Nucleus accumbens (tissue), 56 donors: ENCODE data around the gene TRABD2B.

Experiments used
- DNase-seq, 56 donors: peaks; one replicate each; lab custom pipeline; 2025; lab: John Stamatoyannopoulos, UW

Gene TRABD2B

DNA sequence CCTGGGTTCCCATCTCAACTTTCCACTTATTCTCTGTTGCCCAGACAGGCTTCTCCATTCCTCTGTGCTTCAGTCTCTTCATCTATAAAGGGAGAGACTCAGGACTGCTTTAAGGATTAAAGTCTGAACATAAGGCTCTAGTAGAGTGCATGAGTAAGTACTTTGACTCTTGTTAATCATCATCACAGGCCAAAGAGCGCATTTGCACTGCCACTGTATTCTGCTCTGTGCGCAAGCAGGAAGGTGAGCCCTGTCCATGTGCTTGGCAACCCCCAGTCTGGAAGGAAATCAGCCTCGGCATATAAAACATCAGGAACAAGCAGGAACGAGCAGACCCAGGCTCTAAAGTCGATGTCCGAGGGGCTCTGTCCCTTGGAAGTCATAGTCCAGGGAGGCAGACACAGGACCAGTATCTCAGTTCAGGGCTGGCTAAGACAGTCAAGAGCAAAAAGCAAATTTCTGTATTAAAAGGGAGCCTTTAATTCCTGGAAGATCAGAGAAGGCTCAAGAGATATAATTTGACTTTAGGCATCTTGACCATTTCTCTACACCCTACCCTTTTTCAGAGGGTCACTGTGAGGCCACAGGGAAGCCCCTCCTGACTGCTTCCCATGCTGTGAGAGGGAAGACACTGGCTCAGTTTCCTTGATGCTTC, 131.2 kb downstream of the TRABD2B start:
- no peak for DNase-seq

DNA sequence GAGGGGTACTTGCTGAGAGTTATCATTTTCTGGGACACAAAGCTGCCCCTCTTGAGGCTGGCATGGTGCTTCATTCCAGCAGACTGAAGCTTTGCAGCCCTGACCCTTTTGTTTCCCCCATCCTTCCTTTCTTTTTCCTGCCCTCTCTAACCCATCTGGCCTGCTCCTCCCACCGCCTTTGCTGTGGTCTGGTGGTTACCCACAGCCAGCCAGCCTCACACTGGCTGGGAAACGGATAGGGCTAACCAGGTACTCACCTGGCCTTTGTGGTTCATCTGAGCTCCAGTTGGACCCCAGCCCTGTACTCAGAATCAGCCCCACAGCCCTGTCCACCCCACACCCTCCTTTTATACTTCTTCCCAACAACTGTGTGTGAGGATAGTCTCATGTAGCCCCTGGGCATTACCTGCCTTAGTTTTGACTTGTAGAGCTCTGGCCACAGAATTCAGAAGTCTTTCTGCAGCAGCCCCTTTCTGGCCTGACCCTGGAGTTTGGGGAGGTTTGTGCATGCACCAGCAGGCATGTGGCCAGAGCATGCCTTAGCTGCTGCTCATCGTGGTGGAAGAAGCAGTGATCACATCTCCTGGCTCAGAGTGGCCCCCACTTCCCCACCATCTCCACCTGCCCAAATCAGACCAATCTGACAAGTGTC, 138.0 kb downstream of the TRABD2B start:
- DNase-seq = no peak

DNA sequence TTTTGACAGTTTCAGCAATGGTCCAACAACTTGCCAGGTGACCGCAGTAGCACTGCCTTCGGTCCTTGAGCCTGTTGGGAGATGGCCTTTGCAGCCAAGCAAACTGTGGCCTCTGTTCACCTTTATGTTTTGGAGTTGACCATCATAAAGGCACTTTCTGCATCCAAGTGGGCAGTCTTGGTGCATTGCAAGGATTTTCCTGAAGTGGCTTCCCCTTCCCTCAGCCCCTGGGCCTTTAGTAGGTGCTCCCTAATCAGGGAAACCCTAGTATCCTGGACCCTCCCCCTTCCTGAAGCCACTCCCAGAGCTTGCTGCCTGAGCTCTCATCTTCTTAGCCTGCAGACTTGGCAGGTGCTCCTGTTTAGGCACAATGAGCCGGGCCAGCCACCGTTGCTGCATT, 140.2 kb downstream of the TRABD2B start:
- DNase-seq = no peak

DNA sequence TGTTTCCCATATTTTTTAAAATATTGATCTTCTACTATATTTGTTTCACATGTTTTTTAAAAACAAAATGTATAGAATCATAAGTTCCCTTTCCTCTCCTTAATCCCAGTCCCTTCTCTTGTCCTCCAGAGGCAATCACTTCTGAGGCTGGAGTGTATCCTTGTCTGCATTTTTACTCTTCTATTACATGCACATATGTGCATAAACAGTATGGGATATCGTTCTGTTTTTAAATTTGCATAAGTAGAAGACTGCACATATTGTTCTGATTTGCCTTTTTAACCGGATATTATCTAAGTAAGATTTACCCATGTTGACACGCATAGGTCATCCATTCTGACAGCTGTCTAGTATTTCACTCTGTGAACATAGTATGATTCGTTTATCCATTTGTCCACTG, 142.0 kb downstream of the TRABD2B start:
- no peak for DNase-seq

DNA sequence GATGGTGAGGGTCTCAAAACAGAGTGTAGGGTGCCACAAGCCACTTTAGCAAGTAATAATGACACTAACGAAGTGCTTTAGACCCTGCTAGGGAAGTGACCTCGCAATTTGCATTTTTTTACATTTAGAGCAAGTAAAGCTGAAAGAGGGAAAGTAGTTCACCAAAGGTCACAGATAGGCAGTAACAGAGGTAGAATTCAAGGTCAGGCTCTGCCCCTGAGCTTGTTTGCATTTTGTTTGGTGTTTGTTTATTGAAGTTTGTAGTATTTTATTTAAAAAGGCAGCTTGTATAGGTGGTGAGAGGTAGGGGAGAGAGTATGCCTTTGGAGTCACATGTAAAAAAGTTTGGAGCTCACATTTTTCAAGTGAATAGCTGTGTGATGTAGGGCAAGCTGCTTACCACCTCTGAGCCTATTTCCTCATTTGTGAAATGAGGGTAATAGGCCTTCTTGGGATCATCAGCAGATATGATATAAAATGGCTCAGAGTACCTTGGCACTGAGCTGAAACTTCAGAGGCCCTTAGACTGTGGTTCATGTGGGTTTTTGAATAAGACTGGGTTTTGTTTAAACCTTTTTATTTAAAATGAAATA, 142.5 kb downstream of the TRABD2B start:
- no peak for DNase-seq

DNA sequence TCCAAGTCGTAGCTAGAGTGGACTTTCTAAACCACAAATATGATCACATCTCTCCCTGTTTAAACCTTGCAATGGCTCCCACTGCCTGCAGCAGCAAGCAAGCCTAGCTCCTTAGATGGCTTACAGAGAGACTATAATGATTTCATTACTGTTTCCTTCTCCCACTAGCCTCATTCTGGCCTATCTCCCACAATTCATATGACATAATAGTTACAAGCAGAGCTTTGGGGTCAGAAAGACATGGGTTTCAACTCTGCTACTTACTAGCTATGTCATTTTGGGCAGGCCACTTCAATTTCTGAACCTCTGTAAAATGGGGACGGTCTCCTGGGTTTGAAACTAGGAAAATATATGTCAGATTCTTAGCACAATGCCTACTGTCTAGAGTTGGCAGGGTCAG, 143.3 kb downstream of the TRABD2B start:
- DNase-seq = no peak

DNA sequence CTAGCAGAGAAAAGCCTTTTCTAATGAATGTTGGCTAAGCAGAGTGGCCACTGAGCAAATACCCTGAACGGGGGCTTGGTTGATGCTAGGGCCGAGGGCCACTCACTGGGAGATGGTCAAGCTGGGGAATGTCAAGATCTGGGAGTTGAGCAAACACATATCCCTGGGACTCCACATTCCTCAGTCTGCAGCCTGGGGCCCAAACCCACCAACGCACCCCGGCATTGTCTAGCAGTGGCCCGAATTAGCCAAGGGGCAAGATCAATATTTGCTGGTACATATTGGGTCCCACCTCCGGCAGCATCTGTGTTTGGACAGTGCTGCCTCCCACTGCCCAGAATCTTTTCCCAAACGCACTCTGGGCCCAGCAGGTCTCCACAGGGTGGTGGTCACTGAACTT, 144.1 kb downstream of the TRABD2B start:
- no peak for DNase-seq

DNA sequence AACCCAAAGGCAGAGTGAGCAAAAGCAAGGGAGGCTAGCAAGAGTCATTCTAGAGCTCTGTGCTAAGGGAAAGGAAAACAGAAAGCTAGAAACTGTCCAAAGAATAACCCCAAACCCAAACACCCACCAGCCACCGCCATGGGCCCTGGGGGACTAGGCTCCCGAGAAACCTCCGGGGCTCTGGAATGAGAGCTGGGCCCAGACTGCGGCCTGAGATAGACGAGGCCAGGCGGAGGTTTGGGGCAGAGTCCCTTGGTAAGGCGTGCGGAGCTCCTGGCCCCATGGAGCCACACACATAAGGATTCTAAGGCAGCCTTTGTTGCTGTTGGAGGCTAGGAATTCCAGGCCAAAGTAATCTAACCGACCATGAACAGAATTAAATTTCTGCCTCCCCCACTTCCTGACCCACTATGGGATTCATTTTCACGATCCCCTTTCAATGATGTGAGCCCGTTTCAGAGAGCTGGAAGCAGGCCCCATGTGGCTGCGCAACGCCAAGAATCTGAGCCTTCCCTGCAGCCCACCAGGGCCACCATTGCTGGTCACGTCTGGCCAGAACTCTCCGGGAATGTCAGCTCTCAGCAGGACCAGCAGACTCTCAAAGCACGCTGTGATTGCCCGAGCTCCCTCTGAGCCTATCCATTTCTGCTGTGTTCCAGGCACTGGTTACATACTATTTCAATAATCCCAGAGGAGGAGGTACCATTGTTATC, 145.0 kb downstream of the TRABD2B start:
- DNase-seq = no peak

DNA sequence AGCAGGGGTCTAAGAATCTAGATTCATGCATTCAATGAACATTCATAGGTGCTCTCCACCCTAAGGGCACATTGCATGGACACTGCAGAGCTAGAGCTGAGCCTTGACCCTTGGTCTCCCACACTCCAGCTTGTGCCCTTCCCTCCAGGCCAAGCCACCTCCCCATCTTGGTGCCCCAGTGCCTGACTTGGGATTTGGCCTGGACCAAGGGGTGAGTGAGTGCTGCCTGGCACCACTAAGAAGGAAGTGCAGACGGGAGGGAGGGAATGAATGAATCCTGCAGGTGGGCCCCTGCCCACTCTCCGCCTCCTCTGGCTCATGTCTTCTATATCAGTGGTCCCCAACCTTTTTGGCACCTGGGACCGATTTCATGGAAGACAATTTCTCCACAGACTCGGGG, 146.7 kb downstream of the TRABD2B start:
- no peak for DNase-seq

DNA sequence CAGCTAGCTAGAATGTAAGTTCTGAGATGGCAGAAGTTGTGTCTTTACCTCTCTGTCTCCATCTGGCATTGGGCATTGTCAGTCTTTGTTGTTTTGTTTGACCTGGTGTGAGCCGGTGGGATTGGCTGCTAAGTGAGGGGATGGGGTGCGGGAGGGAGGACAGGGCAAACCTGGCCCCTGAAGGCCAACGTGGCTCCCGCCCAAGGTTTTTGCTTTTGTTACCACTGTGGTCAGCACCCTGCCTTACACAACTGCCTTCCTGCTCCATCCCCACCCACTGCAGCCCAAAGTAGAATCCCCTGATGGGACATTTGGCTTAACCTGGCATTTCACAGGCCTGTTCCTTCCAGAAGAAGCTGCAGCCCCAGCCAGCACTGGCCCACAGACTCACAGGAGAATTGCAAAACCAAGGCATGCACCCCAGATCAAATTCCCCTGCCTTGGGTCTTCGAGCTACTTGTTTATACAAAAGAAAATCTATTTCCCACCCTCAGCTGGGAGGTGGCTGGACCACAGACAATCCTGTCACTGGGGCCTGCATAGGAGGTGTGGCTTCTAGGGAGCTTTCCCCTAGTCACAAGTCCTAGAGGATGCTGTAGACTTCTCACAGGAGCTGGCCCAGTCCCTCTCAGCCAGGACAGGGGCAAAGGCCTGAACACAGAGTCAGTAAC, 147.5 kb downstream of the TRABD2B start:
- no peak for DNase-seq

DNA sequence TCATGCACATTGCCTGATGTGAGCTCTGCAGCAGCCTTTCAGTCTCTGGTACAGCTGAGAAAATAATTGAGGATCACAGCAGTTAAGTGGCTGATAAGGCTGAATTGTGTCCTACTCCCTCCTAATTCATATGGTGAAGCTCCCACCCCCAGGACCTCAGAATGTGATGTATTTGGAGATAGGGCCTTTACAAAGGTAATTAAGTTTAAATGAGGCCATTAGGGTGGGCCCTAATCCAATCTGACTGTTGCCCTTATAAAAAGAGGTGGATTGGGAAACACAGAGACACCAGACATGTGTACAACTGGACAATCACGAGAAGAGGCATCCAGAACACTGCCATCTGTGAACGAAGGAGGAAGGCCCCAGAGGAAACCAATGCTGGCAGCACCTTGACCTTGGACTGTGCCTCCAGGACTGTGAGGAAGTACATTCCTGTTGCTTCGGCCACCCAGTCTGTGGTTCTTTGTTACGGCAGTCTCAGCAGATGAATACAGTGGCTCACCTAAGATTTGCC, 148.1 kb downstream of the TRABD2B start:
- DNase-seq = no peak

DNA sequence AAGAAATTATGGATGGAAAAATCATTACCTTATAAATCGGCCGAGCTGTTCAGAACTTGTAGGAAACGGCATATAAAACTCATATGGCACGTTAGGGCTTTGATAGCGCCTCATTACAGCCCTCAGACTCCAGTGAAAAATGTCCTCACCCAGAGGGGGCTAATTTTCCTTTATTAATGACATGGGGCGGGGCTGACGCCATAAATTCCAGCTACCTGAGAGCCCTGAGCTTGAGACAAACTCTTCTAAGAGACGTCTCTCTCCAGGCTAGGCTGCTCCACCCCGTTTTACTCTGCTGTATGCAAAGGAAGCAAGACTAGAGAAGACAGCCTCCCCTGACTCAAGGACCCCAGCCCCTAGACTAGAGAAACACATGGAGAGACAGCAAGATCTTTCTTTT, 149.4 kb downstream of the TRABD2B start:
- DNase-seq = no peak

DNA sequence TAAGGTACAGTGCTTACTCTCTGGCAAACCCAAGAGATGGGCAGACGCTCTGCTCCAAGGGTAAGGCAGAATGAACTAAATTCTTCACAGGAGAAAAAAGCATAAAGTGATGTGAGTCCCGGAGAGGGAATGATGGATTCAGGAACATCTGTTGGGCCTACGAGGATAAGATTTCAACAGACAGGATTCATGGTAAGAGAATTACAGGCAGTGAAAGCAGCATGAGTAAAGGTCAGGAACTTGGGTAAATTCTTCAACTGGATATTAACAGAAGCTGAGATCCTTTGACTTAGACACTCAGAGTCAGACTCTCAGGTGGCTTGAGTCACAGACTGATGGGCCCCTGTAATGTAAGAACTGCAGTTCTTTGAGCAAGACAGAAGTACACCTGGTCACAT, 152.6 kb downstream of the TRABD2B start:
- no peak for DNase-seq

DNA sequence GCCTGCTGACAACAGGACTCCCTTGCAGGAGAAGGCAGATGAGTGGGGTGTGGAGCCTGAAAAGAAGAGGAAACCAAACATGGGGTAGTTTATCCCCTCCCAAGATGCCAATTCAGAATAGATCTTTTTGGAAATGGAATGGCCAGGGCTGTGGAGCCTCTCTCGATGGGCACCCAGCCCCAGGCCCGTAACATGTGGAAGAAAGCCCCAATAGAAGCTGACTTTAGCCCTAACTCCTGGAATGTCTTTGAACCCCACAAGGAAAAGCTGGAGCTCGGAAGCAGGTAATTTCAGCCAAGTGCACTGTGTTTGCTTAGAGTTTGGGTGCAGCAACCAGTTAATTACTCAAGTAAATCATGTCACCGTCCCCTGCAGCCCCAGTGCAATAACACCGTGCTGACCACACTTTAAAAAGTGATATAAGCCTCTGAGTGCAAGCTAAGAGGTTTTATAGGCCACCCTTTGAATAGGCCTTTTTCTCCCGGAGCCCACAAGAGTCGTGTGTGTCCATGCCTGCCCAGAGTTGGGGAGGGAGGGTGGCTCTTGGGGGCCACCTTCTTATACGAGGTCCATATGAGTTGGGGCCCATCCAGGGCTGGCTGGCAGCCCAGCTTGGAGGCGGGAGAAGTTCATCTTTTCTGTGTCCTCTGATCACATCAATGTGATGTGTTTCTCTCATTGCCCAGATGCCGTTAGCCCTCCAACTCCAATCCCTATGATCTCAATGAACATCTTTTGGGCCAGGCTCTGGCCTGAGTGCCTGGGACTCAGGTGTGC, 153.2 kb downstream of the TRABD2B start:
- no peak for DNase-seq

DNA sequence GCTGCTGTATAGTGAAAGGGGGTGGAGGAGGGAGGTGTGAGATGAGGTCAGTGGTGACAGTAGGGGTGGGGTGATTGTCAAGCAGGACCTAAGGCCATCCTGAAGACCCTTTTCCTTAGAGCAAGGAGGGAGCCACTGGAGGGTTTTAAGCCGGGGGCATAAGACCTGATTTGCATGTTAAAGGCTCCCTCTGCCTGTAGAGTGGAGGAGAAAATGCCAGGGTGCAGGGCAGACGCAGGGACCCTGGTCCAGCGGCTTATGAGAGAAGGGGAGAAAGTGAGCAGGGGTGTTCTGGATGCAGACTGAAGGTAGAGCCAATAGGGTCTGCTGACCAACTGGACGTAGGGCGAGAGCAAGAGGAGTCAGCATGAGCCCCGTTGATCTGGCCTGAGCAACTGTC, 154.1 kb downstream of the TRABD2B start:
- DNase-seq = no peak

DNA sequence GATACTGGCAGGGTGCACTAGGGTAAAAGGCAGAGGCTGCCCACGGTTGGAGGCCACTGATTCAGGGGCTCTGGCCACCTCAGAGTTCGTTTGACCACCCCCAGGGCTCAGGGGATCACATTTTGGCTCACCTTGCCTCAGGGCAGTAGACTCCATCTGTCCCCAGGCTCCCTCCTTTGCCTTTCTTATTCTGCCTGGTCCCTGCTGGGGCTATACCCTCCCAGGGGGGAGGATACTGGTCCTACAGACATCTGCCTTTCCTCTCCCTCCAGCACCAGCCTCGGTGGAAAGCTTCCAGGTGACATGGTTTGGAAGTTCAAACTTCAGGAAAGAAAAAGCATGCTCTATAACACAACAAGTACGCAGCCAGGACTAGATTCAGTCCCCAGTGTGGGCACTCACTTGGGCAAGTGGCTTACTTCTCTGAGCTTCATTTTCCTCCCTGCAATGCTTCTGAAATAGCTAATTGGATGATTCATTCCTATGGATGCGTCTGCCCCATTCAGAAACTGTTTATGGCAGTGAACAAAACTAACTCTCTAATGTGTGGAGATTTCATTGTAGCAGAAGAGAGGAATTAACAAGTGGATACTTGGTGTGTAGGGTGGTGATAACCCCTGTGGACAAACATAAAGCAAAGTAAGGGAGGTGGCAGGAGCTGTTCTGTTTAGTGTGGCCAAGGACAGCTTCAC, 154.8 kb downstream of the TRABD2B start:
- DNase-seq = no peak

DNA sequence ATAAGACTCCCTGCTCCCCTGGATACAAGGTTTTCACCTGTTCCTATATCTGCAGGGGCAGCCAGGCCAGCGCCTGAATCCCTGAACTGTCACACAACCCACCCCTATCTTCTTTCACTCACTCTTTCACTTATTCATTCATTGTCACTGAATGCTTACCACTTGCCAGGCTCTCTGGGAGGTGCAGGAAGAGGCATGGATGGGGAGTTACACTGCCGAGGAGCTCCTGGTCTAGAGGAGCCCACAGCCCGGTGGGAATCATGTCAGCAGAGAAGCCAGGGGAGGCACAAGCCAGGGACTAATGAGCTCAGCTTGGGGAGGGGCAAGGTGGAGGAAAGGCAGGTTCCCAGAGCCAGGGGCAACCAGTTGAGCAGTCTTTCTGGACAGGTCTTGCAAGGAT, 155.8 kb downstream of the TRABD2B start:
- no peak for DNase-seq

DNA sequence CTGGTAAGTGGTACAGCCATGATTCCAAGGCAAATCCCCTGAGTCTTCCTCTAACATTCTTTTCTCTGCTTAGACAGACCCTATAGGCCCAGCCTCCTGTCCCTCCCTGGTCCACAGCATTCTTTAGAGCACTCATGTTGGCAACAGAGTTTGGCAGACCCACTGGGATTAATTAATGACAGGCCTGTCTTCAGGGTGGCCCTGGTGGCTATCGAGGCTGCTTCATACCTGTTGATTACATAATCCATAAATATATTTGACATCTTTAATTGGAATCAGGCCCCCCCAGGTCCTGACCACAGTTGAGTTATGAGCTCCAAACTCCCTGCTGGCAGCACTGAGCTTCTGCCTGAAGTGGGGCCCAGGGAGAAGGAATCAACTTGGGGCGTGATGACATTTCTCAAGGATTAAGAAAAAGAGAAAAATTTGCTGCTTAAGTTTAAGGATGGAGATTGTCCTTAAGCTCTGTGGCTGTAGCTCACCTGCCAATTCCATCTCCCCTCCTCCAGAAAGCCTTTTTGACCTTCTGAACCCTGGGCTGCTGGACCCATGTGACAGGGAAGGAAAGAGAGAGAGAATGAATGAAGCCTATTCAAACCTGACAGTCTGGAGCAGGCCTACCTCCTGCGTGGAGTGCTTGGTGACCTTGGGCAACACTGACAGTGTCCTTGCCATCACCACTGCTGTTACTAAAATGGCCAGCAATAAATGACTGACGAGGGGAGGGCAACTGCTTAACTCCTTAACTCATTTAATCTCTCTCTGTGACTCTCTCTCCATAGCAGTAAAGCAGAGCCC, 156.6 kb downstream of the TRABD2B start:
- DNase-seq = no peak

DNA sequence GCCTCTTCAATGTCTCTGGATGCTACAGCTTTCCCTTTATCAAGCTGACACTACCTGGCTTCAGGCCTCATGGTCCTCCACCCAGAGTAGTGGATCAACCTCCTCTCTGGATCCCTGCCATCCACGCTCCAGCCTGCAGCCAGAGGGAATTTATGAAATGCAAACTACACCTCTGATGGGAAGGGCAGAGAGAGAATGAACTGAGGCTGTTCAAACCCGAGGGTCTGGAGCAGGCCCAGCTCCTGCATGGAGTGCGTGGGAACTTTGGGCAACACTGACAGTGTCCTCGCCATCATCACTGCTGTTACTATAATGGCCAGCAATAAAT, 157.8 kb downstream of the TRABD2B start:
- DNase-seq = no peak
